Heart left ventricle (tissue), 13 donors: Measurements from ENCODE around the gene ZMYND12.

Experiments
- POLR2A ChIP-seq, 2 donors: fragments of 450-650 bp; IDR thresholded peaks; one replicate each; pipeline ENCODE4 v1.6.1; 2017; ENCODE audit warnings: antibody characterized with exemption in 2 of 2, mild to moderate bottlenecking in 2 of 2, moderate library complexity in 2 of 2
- TF ChIP-seq, protein P1 (sequence below), 12 donors: fragments of 200-600 bp; sonication (generic) in 4 of 12; IDR thresholded peaks; one replicate each; pipeline versions ENCODE4 v1.5.0 to v1.8.0; 2018 to 2022; ENCODE audit warnings: antibody characterized with exemption in 12 of 12, mild to moderate bottlenecking in 5 of 12
- donor health status: ischemic (EF 13 %, LVEDD 7.1; RV severe dilation, severe dysfunction).
- donor health status: DM: no; HTN: yes; CAD: no.
- donor health status: DM: no; HTN: no; CAD: no.
- donor health status: ischemic (EF 25% LVEDD 6.9; RV normal size, moderate dysfunction).
- donor health status: ischemic (EF 25% LVEDD 5.7; RV mildly dilated, moderate dysfunction).
- donor health status: ischemic (EF 35%, LVEDD 5.7; RV mildly dilated, moderate dysfunction).
- donor health status: nonischemic (EF 11% LVEDD 7.7; RV severe dilation, severe dysfunction).
- donor health status: DM: yes; HTN: yes; CAD: no.
- donor health status: PGD.
- donor health status: ischemic (EF 29% LVEDD 5.4; RV normal size, mild dysfunction).
- donor health status: nonischemic (EF 23%, LVEDD 6.1; RV moderate dilation, normal function).

DNA sequence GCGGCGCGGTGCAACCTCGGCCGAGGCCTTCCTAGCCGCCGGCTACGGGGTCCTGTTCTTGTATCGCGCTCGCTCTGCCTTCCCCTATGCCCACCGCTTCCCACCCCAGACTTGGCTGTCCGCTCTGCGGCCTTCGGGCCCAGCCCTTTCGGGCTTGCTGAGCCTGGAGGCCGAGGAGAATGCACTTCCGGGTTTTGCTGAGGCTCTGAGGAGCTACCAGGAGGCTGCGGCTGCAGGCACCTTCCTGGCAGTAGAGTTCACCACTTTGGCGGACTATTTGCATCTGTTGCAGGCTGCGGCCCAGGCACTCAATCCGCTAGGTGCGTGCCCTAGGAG lies 900 bp upstream of the ZMYND12 start:
- TF ChIP-seq, protein P1, sequence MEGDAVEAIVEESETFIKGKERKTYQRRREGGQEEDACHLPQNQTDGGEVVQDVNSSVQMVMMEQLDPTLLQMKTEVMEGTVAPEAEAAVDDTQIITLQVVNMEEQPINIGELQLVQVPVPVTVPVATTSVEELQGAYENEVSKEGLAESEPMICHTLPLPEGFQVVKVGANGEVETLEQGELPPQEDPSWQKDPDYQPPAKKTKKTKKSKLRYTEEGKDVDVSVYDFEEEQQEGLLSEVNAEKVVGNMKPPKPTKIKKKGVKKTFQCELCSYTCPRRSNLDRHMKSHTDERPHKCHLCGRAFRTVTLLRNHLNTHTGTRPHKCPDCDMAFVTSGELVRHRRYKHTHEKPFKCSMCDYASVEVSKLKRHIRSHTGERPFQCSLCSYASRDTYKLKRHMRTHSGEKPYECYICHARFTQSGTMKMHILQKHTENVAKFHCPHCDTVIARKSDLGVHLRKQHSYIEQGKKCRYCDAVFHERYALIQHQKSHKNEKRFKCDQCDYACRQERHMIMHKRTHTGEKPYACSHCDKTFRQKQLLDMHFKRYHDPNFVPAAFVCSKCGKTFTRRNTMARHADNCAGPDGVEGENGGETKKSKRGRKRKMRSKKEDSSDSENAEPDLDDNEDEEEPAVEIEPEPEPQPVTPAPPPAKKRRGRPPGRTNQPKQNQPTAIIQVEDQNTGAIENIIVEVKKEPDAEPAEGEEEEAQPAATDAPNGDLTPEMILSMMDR (IDR thresholded peaks at IDR 0.05) = no peak
- TF ChIP-seq POLR2A (IDR thresholded peaks at IDR 0.05) = no peak
